ENCODE measurements around the gene AOAH. TPM values are rescaled to one million over a fixed set of nuclear protein-coding genes. Genes with fewer than 3 reads are reported as not detected.
A peak's percentile ranks its signal among the peaks of the same experiment; 100 is the strongest.
"Not testable (repeated sequence)": the region's sequence is repeated elsewhere in the genome, so short reads cannot be mapped to it uniquely, and the experiment has no call there.

Gene AOAH
- total RNA-seq, 6 experiments from 2014 or later = not detected

GRCh38 chr7:36509962-36510361, 214.3 kb downstream of the AOAH start:
- no peaks in the 10 kb centered on the region for H3K36me3 Mint-ChIP-seq (ENCODE audit: low read depth)

GRCh38 chr7:36507475-36508440, 216.5 kb downstream of the AOAH start:
- no peak for DNase-seq
- peaks cover 13% of the 10 kb centered on the region; the same call in 1 of the 2 replicates for H3K27me3 Mint-ChIP-seq (ENCODE audit: insufficient read depth)
- no peaks in the 10 kb centered on the region for H3K4me1 Mint-ChIP-seq (ENCODE audit: low read depth)
- no peak overlapping the region for H3K27ac Mint-ChIP-seq
- no peak overlapping the region for H3K4me3 Mint-ChIP-seq
- H3K36me3 Mint-ChIP-seq (ENCODE audit: low read depth) = no peaks in the 10 kb centered on the region
- H3K9me3 Mint-ChIP-seq = peaks cover 4% of the 10 kb centered on the region; the same call in 1 of the 2 replicates
- no peak for TF ChIP-seq CTCF (IDR thresholded peaks at IDR 0.05)

More at GRCh38 chr7:36509962-36510361, 214.3 kb downstream of the AOAH start:
- Mint-ChIP-seq H3K27ac (no peak overlapping the region), H3K27me3 (ENCODE audit: insufficient read depth) (peaks cover 14% of the 10 kb centered on the region), H3K4me3 (no peak overlapping the region), H3K9me3 (no peaks in the 10 kb centered on the region), H3K4me1 (ENCODE audit: low read depth) (no peaks in the 10 kb centered on the region)
- TF ChIP-seq CTCF (IDR thresholded peaks at IDR 0.05) = no peak
- DNase-seq = no peak

GRCh38 chr7:36506820-36507219, 217.5 kb downstream of the AOAH start:
- peak; percentile 11 for DNase-seq
- H3K9me3 Mint-ChIP-seq = peaks cover 4% of the 10 kb centered on the region; the same call in 1 of the 2 replicates
- H3K27ac Mint-ChIP-seq = no peak overlapping the region
- H3K4me3 Mint-ChIP-seq = no peak overlapping the region
- H3K27me3 Mint-ChIP-seq (ENCODE audit: insufficient read depth) = peaks cover 12% of the 10 kb centered on the region
- no peaks in the 10 kb centered on the region for H3K36me3 Mint-ChIP-seq (ENCODE audit: low read depth)
- no peaks in the 10 kb centered on the region for H3K4me1 Mint-ChIP-seq (ENCODE audit: low read depth)
- TF ChIP-seq CTCF (IDR thresholded peaks at IDR 0.05) = no peak

GRCh38 chr7:36506130-36506798, 218.0 kb downstream of the AOAH start:
- no peak for DNase-seq
- Mint-ChIP-seq H3K4me3 (no peak overlapping the region), H3K27me3 (ENCODE audit: insufficient read depth) (peaks cover 7% of the 10 kb centered on the region), H3K27ac (no peak overlapping the region), H3K4me1 (ENCODE audit: low read depth) (no peaks in the 10 kb centered on the region), H3K9me3 (peaks cover 4% of the 10 kb centered on the region; the same call in 1 of the 2 replicates), H3K36me3 (ENCODE audit: low read depth) (no peaks in the 10 kb centered on the region)
- TF ChIP-seq CTCF (IDR thresholded peaks at IDR 0.05) = no peak

- DNase-seq; H3K27ac Mint-ChIP-seq; H3K36me3 Mint-ChIP-seq (ENCODE audit: low read depth); H3K4me3 Mint-ChIP-seq; H3K27me3 Mint-ChIP-seq (ENCODE audit: insufficient read depth); H3K9me3 Mint-ChIP-seq; H3K4me1 Mint-ChIP-seq (ENCODE audit: low read depth): not testable (repeated sequence)
These were observed 219.7 kb downstream of the AOAH start for GRCh38 chr7:36504617-36505016.

GRCh38 chr7:36504216-36504615, 220.1 kb downstream of the AOAH start:
- not testable (repeated sequence) for H3K27ac Mint-ChIP-seq; DNase-seq; H3K9me3 Mint-ChIP-seq; H3K27me3 Mint-ChIP-seq (ENCODE audit: insufficient read depth); H3K4me1 Mint-ChIP-seq (ENCODE audit: low read depth); H3K4me3 Mint-ChIP-seq; H3K36me3 Mint-ChIP-seq (ENCODE audit: low read depth)

Measured in HFFc6 (cell line).